CD4-positive, alpha-beta T cell treated with Interferon gamma for 1 hour (primary cell): ENCODE data around the gene TSPAN1.

Source experiments
- DNase-seq: peaks from one replicate; pipeline ENCODE4 v3.0.0-alpha.2; 2020

TSPAN1 gene, protein sequence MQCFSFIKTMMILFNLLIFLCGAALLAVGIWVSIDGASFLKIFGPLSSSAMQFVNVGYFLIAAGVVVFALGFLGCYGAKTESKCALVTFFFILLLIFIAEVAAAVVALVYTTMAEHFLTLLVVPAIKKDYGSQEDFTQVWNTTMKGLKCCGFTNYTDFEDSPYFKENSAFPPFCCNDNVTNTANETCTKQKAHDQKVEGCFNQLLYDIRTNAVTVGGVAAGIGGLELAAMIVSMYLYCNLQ

DNA sequence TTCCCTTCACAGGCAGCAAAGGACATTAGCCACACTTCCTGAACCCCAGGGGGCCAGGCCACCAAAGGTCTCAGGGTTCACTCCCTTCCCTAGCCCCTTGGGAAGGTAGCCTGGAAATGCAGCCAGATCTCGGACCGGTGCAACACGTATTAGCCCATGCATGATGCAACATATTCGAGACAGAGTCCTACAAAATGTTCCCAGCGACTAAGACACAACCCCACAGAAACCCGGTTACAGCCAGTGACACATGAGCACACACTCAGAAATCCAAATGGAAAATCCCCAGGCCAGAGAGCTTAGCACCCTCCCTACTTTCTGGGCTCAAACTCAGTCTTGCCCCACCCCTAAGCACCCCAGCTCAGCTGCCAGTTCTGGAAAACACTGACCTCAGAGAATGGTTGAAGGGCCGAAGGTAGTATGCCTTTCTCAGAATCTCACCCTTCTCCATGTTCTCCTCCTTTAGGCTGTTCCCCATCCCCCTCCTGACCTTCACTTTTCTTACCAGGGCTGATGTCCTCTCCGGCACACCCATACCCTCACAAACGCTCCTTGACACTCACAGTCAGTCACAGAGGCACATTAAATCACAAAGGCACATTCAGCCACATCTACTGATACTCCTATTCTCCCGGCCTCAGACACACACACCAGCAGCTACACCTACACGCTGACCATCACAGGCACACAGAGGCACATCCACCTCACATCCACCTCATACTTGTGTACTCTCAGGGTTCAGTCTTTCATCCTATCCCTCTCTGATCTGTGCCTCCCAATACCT, at the start of gene TSPAN1:
Gene TSPAN1 (plus strand): TSS at position 640 of the 784 bp plus-strand sequence. CDS start 6,021 bp downstream, outside the sequence.
- DNase-seq = no peak

- DNase-seq = no peak
Observed at GRCh38 chr1:46128344-46128743, 46.5 kb upstream of the TSPAN1 start.

- DNase-seq = no peak
Observed at GRCh38 chr1:46130121-46130520, 44.8 kb upstream of the TSPAN1 start.

- DNase-seq = no peak
Observed at GRCh38 chr1:46130606-46131005, 44.3 kb upstream of the TSPAN1 start.

DNA sequence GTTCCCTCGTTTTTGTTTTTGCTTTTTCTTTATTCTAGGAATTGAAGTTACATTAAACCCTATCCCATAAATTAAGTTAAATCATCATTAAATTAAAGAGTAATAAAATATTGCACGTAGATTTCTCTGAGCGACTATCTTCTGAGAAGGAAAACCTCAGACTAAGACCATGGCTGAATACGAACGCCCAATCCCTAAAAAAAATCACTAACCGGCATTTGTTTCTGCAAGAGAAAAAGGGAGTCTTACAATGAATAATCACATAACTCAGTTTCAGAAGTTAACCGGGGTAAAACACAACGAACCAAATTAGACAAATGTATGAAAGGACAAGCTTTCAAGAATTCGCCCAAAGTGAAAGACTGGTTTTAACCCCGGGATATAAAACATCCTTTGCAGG, 43.8 kb upstream of the TSPAN1 start:
- no peak for DNase-seq

DNA sequence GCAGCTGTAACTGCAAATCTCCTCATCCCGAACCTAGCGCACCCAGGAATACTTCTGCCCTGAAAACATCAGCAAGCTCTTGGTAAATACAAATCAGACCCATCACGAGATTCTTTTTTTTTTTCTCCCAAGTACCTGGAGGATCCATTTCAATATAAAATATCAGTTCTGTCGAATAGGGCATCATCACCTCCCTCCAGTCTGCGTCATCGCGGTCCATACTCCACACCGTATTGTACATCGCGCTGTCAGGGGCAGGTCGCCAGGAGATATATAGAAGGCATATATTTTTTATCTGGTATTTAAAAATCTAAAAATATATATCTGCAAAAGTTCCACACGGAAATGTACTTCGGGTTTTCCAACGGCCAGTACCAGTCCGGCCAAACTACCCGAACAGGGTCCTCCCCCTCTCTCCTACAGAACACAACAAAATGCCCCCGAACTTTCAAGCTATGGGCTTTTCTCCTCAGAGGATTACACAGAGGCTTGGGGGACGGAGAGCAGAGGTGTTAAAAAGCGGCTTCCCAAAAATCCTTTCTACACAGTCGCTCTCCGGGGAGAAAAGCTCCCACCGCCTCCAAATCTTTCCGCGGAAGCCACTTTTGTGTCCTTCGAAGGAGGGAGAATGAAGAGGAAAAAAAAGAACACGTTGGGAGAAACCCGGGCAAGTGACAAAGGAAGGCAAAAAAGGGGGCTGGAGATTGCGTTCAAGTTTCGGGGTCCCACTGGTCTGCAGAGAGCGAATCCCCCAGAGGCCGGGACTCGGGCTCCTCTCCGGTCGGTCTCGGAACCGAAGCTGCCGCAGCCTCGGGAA, 43.0 kb upstream of the TSPAN1 start:
- DNase-seq = no peak

- peak; percentile 92 for DNase-seq
Observed at GRCh38 chr1:46132529-46133180, 42.2 kb upstream of the TSPAN1 start, which contains the start of gene PIK3R3. Gene PIK3R3 (minus strand): TSS chr1:46132629. CDS start chr1:46131952, 677 bp downstream.

DNA sequence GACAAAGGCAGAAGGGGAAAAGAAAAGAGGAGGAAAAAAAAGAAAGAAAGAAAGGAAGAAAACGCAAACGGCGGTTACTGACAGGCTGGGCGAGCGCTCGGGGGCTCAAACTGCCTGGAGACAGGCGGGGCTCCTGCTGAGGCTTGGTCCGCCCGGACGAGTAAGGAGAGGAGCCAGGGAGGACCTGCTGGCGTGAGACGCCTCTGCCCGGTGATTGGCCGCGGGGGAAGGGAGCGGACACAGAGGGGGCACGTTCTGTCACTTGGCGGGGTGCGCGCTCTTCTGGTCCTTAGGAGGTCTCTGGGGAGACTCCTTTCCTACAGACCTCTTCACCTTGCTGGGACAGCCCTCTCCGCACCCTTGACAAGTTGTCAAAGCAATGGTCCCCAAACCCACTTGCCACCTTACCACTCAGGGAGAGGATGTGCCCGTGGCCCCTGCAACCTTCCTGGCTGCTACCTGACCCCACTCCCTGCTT, 41.7 kb upstream of the TSPAN1 start:
- DNase-seq = no peak

GRCh38 chr1:46133781-46134350, 41.0 kb upstream of the TSPAN1 start:
- DNase-seq = no peak

GRCh38 chr1:46134660-46135331, 40.1 kb upstream of the TSPAN1 start:
- no peak for DNase-seq

GRCh38 chr1:46136711-46137110, 38.2 kb upstream of the TSPAN1 start:
- DNase-seq = no peak

DNA sequence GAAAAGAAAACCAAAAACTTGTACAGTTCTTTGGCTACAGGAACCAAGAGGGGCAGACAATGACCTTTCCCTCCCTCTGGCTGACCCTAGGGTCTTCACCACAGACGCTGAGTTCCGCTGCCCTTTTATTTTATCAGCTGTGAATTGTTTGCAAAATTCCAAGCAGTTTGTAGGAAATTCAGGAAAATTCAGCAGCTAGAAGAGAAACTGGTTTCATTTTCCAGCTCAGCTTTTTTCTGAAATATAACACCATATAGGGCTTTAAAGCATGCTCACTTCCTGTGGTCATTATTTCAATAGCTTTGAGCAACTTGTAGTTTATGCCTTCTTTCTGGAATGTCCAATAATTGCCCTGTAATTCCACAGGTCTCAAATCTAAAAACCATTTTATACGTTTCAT, 37.0 kb upstream of the TSPAN1 start:
- no peak for DNase-seq

GRCh38 chr1:46148318-46148717, 26.6 kb upstream of the TSPAN1 start:
- DNase-seq = no peak

GRCh38 chr1:46150085-46150484, 24.8 kb upstream of the TSPAN1 start:
- no peak for DNase-seq

DNA sequence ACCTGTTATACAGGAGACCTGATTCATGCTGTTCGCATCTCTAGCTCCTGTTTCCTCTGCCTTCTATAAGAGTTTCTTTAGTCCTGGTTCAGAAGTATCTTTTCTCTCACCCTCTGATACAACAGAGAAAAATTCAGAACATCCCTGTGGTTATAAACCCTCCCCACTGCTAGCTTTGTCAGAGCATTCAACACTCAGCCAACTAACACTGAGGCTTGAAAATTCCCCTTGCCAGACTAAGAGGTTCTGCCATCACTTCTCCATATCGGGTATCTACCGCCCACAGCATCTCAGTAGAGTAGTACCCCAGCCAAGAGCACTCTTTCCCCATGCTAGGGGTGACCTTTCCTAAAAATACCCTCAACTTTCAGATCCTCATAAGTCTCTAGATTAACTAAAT, 22.9 kb upstream of the TSPAN1 start:
- DNase-seq = no peak

GRCh38 chr1:46153228-46153627, 21.7 kb upstream of the TSPAN1 start:
- no peak for DNase-seq

DNA sequence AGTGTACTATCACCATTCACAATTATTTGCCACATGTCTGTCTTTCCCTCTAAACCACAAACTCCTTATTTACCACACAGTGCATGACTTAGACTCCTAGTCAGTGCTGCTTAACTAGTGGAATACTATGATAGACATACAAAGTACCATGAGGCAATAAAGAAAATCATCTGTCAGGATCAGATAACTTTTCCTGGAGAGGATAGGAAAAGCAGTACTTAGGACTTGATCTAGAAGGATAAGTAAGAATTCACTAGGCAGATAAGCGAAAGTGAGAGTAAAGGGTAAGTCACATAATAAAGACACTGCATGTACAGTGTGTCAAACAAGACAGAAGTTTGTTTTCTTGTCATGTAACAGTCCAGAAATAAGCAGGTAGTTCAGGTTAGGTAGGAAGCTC, 21.2 kb upstream of the TSPAN1 start:
- DNase-seq = no peak

GRCh38 chr1:46157916-46158311, 17.0 kb upstream of the TSPAN1 start:
- no peak for DNase-seq

DNA sequence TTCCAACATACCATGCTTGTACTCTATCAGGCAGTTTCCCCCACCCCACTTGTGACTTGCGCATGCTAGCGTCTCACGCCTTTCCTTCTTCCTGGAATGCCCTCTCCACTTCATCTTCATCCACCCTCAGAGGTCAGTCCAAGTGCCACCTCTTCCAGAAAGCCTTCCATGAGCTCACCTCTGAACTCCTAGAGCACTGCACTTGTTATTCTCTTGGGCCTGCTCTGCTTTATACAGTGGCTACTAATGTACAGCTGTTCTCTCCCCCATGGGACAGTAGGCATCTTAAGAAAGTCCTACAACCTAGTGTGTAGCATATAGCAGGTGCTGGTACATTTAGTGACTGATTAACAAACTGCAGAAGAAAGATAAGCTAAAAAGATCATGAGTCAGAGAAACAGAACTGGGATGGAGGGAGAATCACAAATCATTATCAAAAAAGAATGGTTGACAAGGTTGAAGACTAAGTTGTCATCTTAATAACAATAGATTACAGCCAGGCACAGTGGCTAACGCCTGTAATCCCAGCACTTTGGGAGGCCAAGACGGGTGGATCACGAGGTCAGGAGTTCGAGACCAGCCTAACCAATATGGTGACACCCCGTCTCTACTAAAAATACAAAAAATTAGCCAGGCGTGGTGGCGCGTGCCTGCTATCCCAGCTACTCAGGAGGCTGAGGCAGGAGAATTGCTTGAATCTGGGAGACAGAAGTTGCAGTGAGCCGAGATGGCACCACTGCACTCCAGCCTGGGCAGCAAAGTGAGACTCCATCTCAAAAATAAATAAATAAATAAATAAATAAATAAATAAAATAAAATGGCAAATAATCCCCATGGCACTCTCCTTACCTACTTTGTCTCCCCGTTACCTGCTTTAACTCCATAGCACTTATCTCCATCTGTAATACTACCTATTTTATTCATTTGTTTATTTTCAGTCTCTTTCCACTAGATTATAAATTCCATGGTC, 16.3 kb upstream of the TSPAN1 start:
- no peak for DNase-seq

DNA sequence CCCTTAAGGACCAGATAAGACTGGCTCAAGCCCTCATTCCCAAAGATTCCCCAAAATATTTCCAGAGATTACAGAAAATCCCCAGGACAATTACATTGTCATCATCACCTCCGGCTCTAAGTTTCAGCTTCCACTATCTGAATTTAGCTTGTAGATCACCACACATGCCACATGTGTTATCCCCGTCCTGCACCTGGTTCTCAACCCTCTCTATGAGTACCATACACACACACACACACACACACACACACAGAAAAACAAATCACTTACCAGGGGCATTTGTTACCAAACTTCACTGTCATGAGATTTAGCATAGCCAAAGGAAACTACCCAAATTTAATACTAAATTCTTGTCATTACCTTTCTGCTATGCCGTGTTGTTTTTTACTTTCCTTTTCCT, 15.4 kb upstream of the TSPAN1 start:
- DNase-seq = no peak

DNA sequence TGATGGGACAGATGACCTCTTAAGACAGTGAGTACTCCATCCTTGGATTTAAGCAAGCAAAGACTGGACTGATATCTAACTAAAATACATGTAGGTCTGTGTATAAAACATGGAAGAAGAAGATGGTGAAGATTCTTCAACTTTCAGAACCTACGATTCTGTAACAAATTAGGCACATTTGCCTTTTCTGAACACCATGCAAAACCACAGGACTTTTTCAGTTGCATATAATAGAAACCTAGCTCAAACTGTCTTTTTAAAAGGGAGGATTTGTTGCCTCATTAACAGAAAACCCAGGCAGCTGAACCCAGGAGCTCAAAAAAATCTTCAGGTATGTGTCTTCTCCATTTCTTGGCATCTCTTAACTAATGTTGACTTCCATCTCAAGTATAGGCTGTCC, 14.7 kb upstream of the TSPAN1 start:
- no peak for DNase-seq
